Spleen (tissue), 11 donors: Measurements from ENCODE around the gene IFNL2. TPM values are rescaled to one million over a fixed set of nuclear protein-coding genes. Genes with fewer than 3 reads are reported as not detected.
A peak's percentile ranks its signal among the peaks of the same experiment; 100 is the strongest.

Experiments used
- DNase-seq: peaks from one replicate; pipeline ENCODE4 v3.0.0-alpha.2; 2020
- H3K27ac ChIP-seq, 8 donors: fragments of 200-600 bp; sonication (generic) in 7 of 8; 1 replicate in 4 of 8; 2 replicates in 4 of 8; pipeline versions ENCODE4 v1.5.0 to v1.8.0; 2016 to 2021; ENCODE audit warnings: inconsistent platforms in 4 of 8, mild to moderate bottlenecking in 4 of 8, moderate library complexity in 1 of 8
- H3K27me3 ChIP-seq, 7 donors: fragments of 200-600 bp; sonication (generic) in 6 of 7; replicated peaks in 1 of 7; 1 replicate in 4 of 7; 2 replicates in 3 of 7; pipeline versions ENCODE4 v1.5.0 to v1.8.0; 2016 to 2021; ENCODE audit warnings: inconsistent platforms in 3 of 7, mild to moderate bottlenecking in 1 of 7
- H3K36me3 ChIP-seq, 6 donors: fragments of 200-600 bp; sonication (generic) in 5 of 6; 1 replicate in 4 of 6; 2 replicates in 2 of 6; pipeline versions ENCODE4 v1.5.0 to v1.8.0; 2016 to 2021; ENCODE audit warnings: inconsistent platforms in 2 of 6
- H3K4me1 ChIP-seq, 6 donors: fragments of 200-600 bp; sonication (generic) in 5 of 6; 1 replicate in 3 of 6; 2 replicates in 3 of 6; pipeline versions ENCODE4 v1.5.0 to v1.8.0; 2016 to 2021; ENCODE audit warnings: inconsistent platforms in 3 of 6
- H3K4me3 ChIP-seq, 8 donors: fragments of 200-600 bp; sonication (generic) in 7 of 8; 1 replicate in 4 of 8; 2 replicates in 4 of 8; pipeline versions ENCODE4 v1.5.0 to v1.8.0; 2016 to 2021; ENCODE audit warnings: inconsistent platforms in 4 of 8, mild to moderate bottlenecking in 4 of 8, moderate library complexity in 2 of 8
- H3K9me3 ChIP-seq, 8 donors: fragments of 200-600 bp; sonication (generic) in 7 of 8; 1 replicate in 4 of 8; 2 replicates in 4 of 8; pipeline versions ENCODE4 v1.5.0 to v1.8.0; 2016 to 2021; ENCODE audit warnings: inconsistent platforms in 4 of 8
- POLR2A ChIP-seq, 3 donors: fragments of 450-650 bp; IDR thresholded peaks; one replicate each; pipeline ENCODE4 v1.5.1; 2017; ENCODE audit warnings: antibody characterized with exemption in 3 of 3, mild to moderate bottlenecking in 1 of 3
- POLR2AphosphoS5 ChIP-seq, 3 donors: sonication (generic); formaldehyde crosslinking; IDR thresholded peaks; one replicate each; pipeline ENCODE4 v1.5.1; 2017; ENCODE audit warnings: antibody characterized with exemption in 3 of 3
- WGBS, 5 donors: extraction: QIAGEN DNeasy Blood & Tissue Kit in 3 of 5; methylation state at CpG; one replicate each; pipeline versions ENCODE4 v1.1.5 to v1.1.7; 2013 to 2018; 5-methylcytosine and 5-hydroxymethylcytosine counted together
- intact Hi-C: fragments of 100-400 bp; cut with DNase I; formaldehyde crosslinking; loops from one replicate; pipeline ENCODE4 v1.15.0; 2023; ENCODE audit warnings: low total_unique reads
- polyA plus RNA-seq, 3 donors: library from polyadenylated mRNA; stranded (reverse); fragments of 200-250 nt; gene quantifications; one replicate each; pipeline ENCODE4 v1.2.1, GENCODE V29; 2013
- total RNA-seq, 7 donors: library from RNA; depleted of rRNA in 3 of 7; stranded (reverse); fragments of >200 nt in 3 of 7; fragmentation: NEBNext Ultra II Directional in 4 of 7; extraction: Animal tissue kit (Norgen Biotek cat#: 25700) in 4 of 7; gene quantifications; one replicate each; pipeline versions ENCODE4 v1.1.0 to v1.2.1, GENCODE V29; 2016 to 2021
- TF ChIP-seq, protein P1 (sequence below), 11 experiments: fragments of 200-600 bp in 7 of 11; fragments of 450-650 bp in 4 of 11; sonication (generic) in 4 of 11; IDR thresholded peaks in 8 of 11; conservative IDR thresholded peaks in 3 of 11; 1 replicate in 7 of 11; 2 replicates in 4 of 11; pipeline versions ENCODE4 v1.4.0 to v1.8.0; 2016 to 2021; ENCODE audit warnings: antibody characterized with exemption in 11 of 11, inconsistent platforms in 4 of 11, mild to moderate bottlenecking in 1 of 11
- donor health status: healthy with polysubstance abuse.
- donor health status: DM: no; HTN: no; CAD: no; lungs with moderate emphysema.
- donor health status: DM: no; HTN: no; CAD: no.
- donor health status: Bipolar disorder and iron deficiency.
- donor health status: healthy.
- donor health status: DM: no; HTN: no; CAD: no.
- donor health status: DM: yes; HTN: yes; CAD: no.

Gene IFNL2
- total and polyA plus RNA-seq, 10 donors = not detected

DNA sequence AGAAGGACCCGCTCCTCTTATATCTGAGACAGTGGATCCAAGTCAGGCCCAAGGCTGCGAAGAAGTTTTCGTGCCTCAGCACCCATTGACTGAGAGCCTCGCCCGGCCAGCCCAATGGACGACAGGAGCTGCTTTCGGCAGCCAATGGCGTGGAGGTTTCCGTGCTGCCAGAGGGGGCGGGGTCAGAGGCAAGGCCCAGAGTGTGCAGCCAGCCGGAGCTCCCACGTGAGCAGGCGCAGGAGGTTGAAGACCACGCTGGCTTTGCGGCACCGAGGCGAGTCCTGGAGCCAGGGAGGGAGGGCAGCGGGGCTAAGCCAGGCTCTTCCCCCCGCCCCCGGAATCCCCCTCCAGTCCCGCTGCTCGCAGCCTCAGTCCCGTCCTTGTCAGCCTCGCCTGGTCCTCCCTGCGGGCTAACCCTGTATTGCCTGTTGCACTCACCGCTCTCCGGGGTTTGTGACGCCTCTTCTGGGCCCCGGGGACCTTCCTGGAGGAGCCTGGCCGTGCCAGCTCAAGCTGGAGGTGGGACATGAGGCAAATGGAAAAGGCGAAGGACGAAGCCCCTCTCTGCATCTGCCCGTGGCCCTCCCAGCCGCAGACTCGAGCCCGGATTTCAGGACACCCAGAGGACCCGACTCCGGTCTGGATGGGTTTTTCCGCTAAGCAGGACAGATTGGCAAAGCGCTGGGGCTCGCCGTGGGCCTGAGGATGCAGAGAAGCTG lies 21.1 kb upstream of the IFNL2 start:
- Histone ChIP-seq H3K9me3 (no peaks in the 10 kb centered on the region), H3K36me3 (no peaks in the 10 kb centered on the region), H3K4me3 (peak overlapping the region in 3 of 8 donors; percentile 7 to 39 (median 11)), H3K27ac (no peak overlapping the region), H3K27me3 (peaks cover 0 to 51% (median 23%) of the 10 kb centered on the region in 7 donors), H3K4me1 (peaks cover 0 to 16% (median 9%) of the 10 kb centered on the region in 6 donors)
- 26 to 42% (median 32%) methylated on average over 10 to 42 of the region's 42 CpGs for WGBS, 5 donors
- TF ChIP-seq POLR2AphosphoS5 (IDR thresholded peaks at IDR 0.05) (no peak), POLR2A (IDR thresholded peaks at IDR 0.05) (no peak)
- TF ChIP-seq, protein P1, sequence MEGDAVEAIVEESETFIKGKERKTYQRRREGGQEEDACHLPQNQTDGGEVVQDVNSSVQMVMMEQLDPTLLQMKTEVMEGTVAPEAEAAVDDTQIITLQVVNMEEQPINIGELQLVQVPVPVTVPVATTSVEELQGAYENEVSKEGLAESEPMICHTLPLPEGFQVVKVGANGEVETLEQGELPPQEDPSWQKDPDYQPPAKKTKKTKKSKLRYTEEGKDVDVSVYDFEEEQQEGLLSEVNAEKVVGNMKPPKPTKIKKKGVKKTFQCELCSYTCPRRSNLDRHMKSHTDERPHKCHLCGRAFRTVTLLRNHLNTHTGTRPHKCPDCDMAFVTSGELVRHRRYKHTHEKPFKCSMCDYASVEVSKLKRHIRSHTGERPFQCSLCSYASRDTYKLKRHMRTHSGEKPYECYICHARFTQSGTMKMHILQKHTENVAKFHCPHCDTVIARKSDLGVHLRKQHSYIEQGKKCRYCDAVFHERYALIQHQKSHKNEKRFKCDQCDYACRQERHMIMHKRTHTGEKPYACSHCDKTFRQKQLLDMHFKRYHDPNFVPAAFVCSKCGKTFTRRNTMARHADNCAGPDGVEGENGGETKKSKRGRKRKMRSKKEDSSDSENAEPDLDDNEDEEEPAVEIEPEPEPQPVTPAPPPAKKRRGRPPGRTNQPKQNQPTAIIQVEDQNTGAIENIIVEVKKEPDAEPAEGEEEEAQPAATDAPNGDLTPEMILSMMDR (IDR thresholded peaks at IDR 0.05 in 8 of 11, conservative IDR thresholded peaks at IDR 0.05 in 3 of 11) = no peak
- peak; percentile 75 for DNase-seq
- intact Hi-C loops = no loop called here

DNA sequence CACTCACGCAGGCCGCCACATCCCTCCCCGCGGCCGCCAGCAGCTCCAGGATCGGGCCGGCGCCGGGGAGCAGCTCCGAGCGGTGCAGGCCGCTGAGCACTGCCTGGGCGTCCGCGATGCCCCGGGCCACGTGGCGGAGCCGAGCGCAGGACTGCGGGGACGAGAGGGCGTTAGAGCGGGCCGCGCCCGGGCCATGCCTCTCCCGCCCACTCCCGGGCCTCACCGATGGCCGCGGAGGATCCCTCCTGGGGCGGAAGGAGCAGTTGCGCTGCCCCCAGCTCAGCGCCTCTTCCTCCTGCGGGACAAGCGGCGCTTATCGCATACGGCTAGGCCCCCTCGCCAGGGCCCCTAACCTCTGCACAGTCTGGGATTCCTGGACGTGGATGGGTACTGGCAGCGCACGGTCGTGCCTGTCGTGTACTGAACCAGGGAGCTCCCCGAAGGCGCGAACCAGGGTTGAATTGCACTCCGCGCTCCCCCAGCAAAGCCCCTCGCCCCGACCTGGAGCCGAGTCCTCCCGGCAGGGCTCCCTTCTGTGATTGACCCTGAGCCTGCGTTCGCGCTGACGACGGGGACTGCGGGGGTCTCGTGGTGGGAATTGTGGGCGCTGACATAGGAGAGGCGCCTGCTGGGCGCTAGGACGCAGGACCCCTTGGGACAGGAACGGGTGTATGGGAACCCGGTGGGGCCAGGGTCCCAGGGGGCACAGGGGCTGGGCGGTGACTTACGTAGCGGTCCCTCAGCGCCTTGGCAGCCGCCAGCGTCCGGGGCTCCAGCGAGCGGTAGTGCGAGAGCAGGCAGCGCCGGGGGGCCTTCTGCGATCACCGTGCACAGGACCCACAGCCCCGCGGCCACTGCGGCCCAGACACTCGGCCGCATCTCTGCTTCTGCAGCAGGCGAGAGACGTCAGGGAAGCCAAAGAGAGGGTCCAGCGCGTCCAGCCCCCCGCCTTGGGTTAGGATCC lies 20.2 kb upstream of the IFNL2 start:
- WGBS, 5 donors = 31 to 42% (median 37%) methylated on average over 46 to 92 of the region's 92 CpGs
- Histone ChIP-seq H3K27me3 (peaks cover 0 to 51% (median 23%) of the 10 kb centered on the region in 7 donors), H3K9me3 (no peaks in the 10 kb centered on the region), H3K36me3 (no peaks in the 10 kb centered on the region), H3K27ac (no peak overlapping the region), H3K4me3 (peak overlapping the region in 3 of 8 donors; percentile 7 to 39 (median 11)), H3K4me1 (peaks cover 0 to 16% (median 9%) of the 10 kb centered on the region in 6 donors)
- no peak for DNase-seq
- no peak for TF ChIP-seq POLR2AphosphoS5 (IDR thresholded peaks at IDR 0.05)
- TF ChIP-seq, protein P1 (IDR thresholded peaks at IDR 0.05 in 8 of 11, conservative IDR thresholded peaks at IDR 0.05 in 3 of 11) = no peak
- no peak for TF ChIP-seq POLR2A (IDR thresholded peaks at IDR 0.05)
- intact Hi-C loops = no loop called here

DNA sequence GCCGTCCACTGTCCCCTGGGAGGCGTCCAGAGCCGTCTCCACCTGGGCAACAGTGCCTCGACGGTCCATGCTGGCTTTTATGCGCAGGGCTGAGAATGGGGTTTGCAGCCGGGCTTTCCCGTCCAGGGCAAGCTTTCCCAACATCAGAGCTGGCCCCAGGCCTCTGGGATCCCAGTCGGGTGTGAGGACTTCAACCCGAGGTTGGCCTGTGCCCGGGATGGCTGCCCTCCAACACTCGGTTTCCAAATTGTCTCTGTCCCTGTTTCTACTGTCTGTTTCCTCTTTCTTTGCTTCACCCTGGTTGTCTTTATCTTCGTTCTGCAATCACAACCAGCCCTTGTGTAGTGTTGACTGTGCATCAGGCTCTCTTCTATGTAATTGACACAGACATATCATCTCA lies 19.4 kb upstream of the IFNL2 start, which contains the start of gene IFNL4:
TSS of gene IFNL4 (minus strand) at position 51 of the 400 bp plus-strand sequence.
- no peaks in the 10 kb centered on the region for H3K36me3 ChIP-seq
- H3K27ac ChIP-seq = no peak within 1 kb of the TSS
- intact Hi-C loops = no loop called here
- TF ChIP-seq, protein P1 (IDR thresholded peaks at IDR 0.05 in 8 of 11, conservative IDR thresholded peaks at IDR 0.05 in 3 of 11) = no peak
- TF ChIP-seq POLR2AphosphoS5 (IDR thresholded peaks at IDR 0.05) (no peak), POLR2A (IDR thresholded peaks at IDR 0.05) (no peak)
- peak within 1 kb of the TSS in 3 of 8 donors; percentile 7 to 39 (median 11) for H3K4me3 ChIP-seq
- no peaks in the 10 kb centered on the region for H3K9me3 ChIP-seq
- no peak for DNase-seq
- peaks cover 0 to 49% (median 23%) of the 10 kb centered on the region in 7 donors for H3K27me3 ChIP-seq
- H3K4me1 ChIP-seq = peaks cover 0 to 16% (median 9%) of the 10 kb centered on the region in 6 donors
- WGBS, 5 donors = 59 to 77% (median 71%) methylated on average over 11 to 13 of the region's 13 CpGs
